WTC11 (cell line): ENCODE measurements around the gene SRSF3. TPM values are rescaled to one million over a fixed set of nuclear protein-coding genes. Genes with fewer than 3 reads are reported as not detected.
A peak's percentile ranks its signal among the peaks of the same experiment; 100 is the strongest.

ENCODE experiments used
- ATAC-seq: fragments of 200-7000 bp; cut with Tn5 transposase; 2 replicates; pipeline ENCODE4 v1.10.0; 2021; ENCODE audit warnings: mild to moderate bottlenecking, moderate library complexity
- CTCF ChIA-PET: fragments of 300-600 bp; sonication (Branson Sonifier 250); formaldehyde crosslinking; loops from one replicate; lab custom pipeline; 2021; ENCODE audit warnings: antibody characterized with exemption; lab: Charles Lee
- POLR2A ChIA-PET: fragments of 350-600 bp; sonication (Branson Sonifier 250); formaldehyde crosslinking; loops from one replicate; lab custom pipeline; 2021; ENCODE audit warnings: antibody characterized with exemption; lab: Charles Lee
- DNase-seq: peaks from one replicate; pipeline ENCODE4 v3.0.0; 2021; ENCODE audit warnings: low spot score
- H3K27ac Mint-ChIP-seq: 2 replicates; pipeline ENCODE4 v1.8.0; 2021; ENCODE audit warnings: mixed read lengths
- H3K27me3 Mint-ChIP-seq: 2 replicates; pipeline ENCODE4 v1.8.0; 2021; ENCODE audit warnings: low read depth, mild to moderate bottlenecking, moderate library complexity, mixed read lengths
- H3K36me3 Mint-ChIP-seq: 2 replicates; pipeline ENCODE4 v1.8.0; 2021; ENCODE audit warnings: mixed read lengths
- H3K4me1 Mint-ChIP-seq: 2 replicates; pipeline ENCODE4 v1.8.0; 2022; ENCODE audit warnings: mixed read lengths
- H3K4me3 Mint-ChIP-seq: 2 replicates; pipeline ENCODE4 v1.8.0; 2021; ENCODE audit warnings: mild to moderate bottlenecking, moderate library complexity, mixed read lengths
- H3K9me3 Mint-ChIP-seq: 2 replicates; pipeline ENCODE4 v1.8.0; 2021; ENCODE audit warnings: mixed read lengths
- CREB1 ChIP-seq: sonication (generic); formaldehyde crosslinking; IDR thresholded peaks from 2 replicates; pipeline ENCODE4 v1.8.0; 2023; ENCODE audit warnings: mild to moderate bottlenecking, missing genetic modification reagents
- E2F1 ChIP-seq: sonication (generic); formaldehyde crosslinking; IDR thresholded peaks from 2 replicates; pipeline ENCODE4 v1.8.0; 2022; ENCODE audit warnings: mild to moderate bottlenecking, missing genetic modification reagents
- E2F4 ChIP-seq: sonication (generic); formaldehyde crosslinking; IDR thresholded peaks from 2 replicates; pipeline ENCODE4 v1.8.1; 2022; ENCODE audit warnings: low read depth, mild to moderate bottlenecking, moderate library complexity, missing genetic modification reagents, borderline replicate concordance
- ERG ChIP-seq: fragments of 250-450 bp; sonication (Bioruptor Pico); IDR thresholded peaks from 2 replicates; pipeline ENCODE4 v1.8.0; 2021; ENCODE audit warnings: mild to moderate bottlenecking
- FOXK1 ChIP-seq: sonication (generic); formaldehyde crosslinking; IDR thresholded peaks from 2 replicates; pipeline ENCODE4 v1.8.0; 2022; ENCODE audit warnings: mild to moderate bottlenecking, moderate library complexity, missing genetic modification reagents
- FOXP1 ChIP-seq: sonication (generic); formaldehyde crosslinking; IDR thresholded peaks from 2 replicates; pipeline ENCODE4 v1.8.0; 2022; ENCODE audit warnings: missing genetic modification reagents, mild to moderate bottlenecking, moderate library complexity, borderline replicate concordance
- GABPB1 ChIP-seq: sonication (generic); formaldehyde crosslinking; IDR thresholded peaks from 2 replicates; pipeline ENCODE4 v1.8.1; 2023; ENCODE audit warnings: mild to moderate bottlenecking, missing genetic modification reagents
- GRHL2 ChIP-seq: fragments of 250-450 bp; sonication (Bioruptor Pico); IDR thresholded peaks from 2 replicates; pipeline ENCODE4 v1.8.0; 2022; ENCODE audit warnings: mild to moderate bottlenecking, moderate library complexity; ENCODE audit not compliant: insufficient replicate concordance, severe bottlenecking
- JAZF1 ChIP-seq: fragments of 250-450 bp; sonication (Bioruptor Pico); IDR thresholded peaks from 2 replicates; pipeline ENCODE4 v1.9.0; 2021; ENCODE audit warnings: moderate library complexity, mild to moderate bottlenecking, inconsistent platforms
- JUN ChIP-seq: sonication (generic); formaldehyde crosslinking; IDR thresholded peaks from 2 replicates; pipeline ENCODE4 v1.8.0; 2023; ENCODE audit warnings: mild to moderate bottlenecking, missing genetic modification reagents
- KAT7 ChIP-seq: sonication (generic); formaldehyde crosslinking; IDR thresholded peaks from 2 replicates; pipeline ENCODE4 v1.8.1; 2023; ENCODE audit warnings: missing genetic modification reagents, mild to moderate bottlenecking, borderline replicate concordance
- MXD4 ChIP-seq: fragments of 250-450 bp; sonication (Bioruptor Pico); IDR thresholded peaks from 2 replicates; pipeline ENCODE4 v1.8.0; 2021; ENCODE audit warnings: mild to moderate bottlenecking, moderate library complexity, borderline replicate concordance
- NFATC4 ChIP-seq: fragments of 250-450 bp; sonication (Bioruptor Pico); IDR thresholded peaks from 2 replicates; pipeline ENCODE4 v1.9.0; 2021; ENCODE audit warnings: mild to moderate bottlenecking
- NR2C2 ChIP-seq: sonication (generic); formaldehyde crosslinking; IDR thresholded peaks from 2 replicates; pipeline ENCODE4 v1.8.0; 2022; ENCODE audit warnings: mild to moderate bottlenecking, missing genetic modification reagents
- SOX15 ChIP-seq: fragments of 250-450 bp; sonication (Bioruptor Pico); IDR thresholded peaks from 2 replicates; pipeline ENCODE4 v1.9.0; 2021; ENCODE audit warnings: mild to moderate bottlenecking
- ZNF121 ChIP-seq: sonication (generic); formaldehyde crosslinking; IDR thresholded peaks from 2 replicates; pipeline ENCODE4 v1.8.0; 2023; ENCODE audit warnings: missing genetic modification reagents
- ZNF138 ChIP-seq: sonication (generic); formaldehyde crosslinking; conservative IDR thresholded peaks from 2 replicates; pipeline ENCODE4 v1.8.1; 2022; ENCODE audit warnings: mild to moderate bottlenecking, moderate library complexity, missing genetic modification reagents
- ZNF396 ChIP-seq: fragments of 250-450 bp; sonication (Bioruptor Pico); IDR thresholded peaks from 2 replicates; pipeline ENCODE4 v1.8.0; 2021; ENCODE audit warnings: mild to moderate bottlenecking, moderate library complexity, borderline replicate concordance
- ZNF671 ChIP-seq: fragments of 250-450 bp; sonication (Bioruptor Pico); IDR thresholded peaks from 2 replicates; pipeline ENCODE4 v1.8.0; 2021; ENCODE audit warnings: mild to moderate bottlenecking
- total RNA-seq: library from RNA; stranded (reverse); gene quantifications from 3 replicates; pipeline ENCODE4 v1.2.3, GENCODE V29; 2021

Gene SRSF3
- total RNA-seq, 1 experiment from 2014 or later: 554 TPM

GRCh38 chr6:36639171-36639808, 45.1 kb downstream of the SRSF3 start (continued):
- TF ChIP-seq GABPB1 (CRISPR knock-in tag) (no peak), FOXP1 (CRISPR knock-in tag) (no peak), E2F1 (no peak), ZNF396 (no peak), GRHL2 (CRISPR knock-in tag) (no peak), FOXK1 (CRISPR knock-in tag) (no peak)
- TF ChIP-seq, all 79 proteins: peak for 0

DNA sequence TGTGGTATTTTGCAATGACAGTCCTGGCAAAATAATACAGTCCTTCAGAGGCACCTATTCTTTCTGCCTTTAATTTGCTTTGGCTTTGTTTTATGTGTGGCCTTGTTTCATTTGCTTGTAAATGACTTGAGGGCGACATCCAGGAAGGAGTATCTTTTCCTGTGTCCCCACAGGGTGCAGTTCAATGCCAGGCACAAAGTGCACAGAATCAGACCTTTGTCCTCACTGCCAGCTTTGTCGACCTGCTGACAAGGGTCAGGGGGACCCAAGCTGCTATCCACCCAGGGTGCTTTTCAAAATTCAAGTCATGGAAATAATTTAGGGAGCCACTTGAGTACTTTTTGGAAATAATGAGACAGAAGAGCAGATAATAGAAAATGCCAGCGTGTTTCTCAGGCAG, 47.4 kb downstream of the SRSF3 start:
- DNase-seq (no peak), ATAC-seq (no peak)
- Mint-ChIP-seq H3K4me3 (no peak overlapping the region), H3K27ac (peak overlapping the region; percentile 91), H3K4me1 (peaks cover 19% of the 10 kb centered on the region), H3K36me3 (no peaks in the 10 kb centered on the region), H3K27me3 (no peaks in the 10 kb centered on the region; the same call in 1 of the 2 replicates), H3K9me3 (no peaks in the 10 kb centered on the region)
- ChIA-PET CTCF (no interaction called here), POLR2A (no interaction called here)
- no peak for TF ChIP-seq ZNF121 (CRISPR knock-in tag)
- no peak for TF ChIP-seq JAZF1
- TF ChIP-seq ZNF138 (CRISPR knock-in tag): no peak
- TF ChIP-seq GRHL2 (CRISPR knock-in tag): no peak
- no peak for TF ChIP-seq SOX15 (CRISPR knock-in tag)
- TF ChIP-seq MXD4: no peak
- TF ChIP-seq E2F4 (CRISPR knock-in tag): no peak
- TF ChIP-seq ZNF671: no peak
- no peak for TF ChIP-seq NFATC4 (CRISPR knock-in tag)
- TF ChIP-seq NR2C2 (CRISPR knock-in tag): no peak
- TF ChIP-seq ERG (CRISPR knock-in tag): no peak
- no peak for TF ChIP-seq CREB1 (CRISPR knock-in tag)
- no peak for TF ChIP-seq KAT7 (CRISPR knock-in tag)
- TF ChIP-seq JUN (CRISPR knock-in tag): no peak

- no peaks in the 10 kb centered on the region; the same call in 1 of the 2 replicates for H3K27me3 Mint-ChIP-seq
- TF ChIP-seq MXD4: no peak
- peak; percentile 21; the same call in 1 of the 2 replicates for TF ChIP-seq GABPB1 (CRISPR knock-in tag)
- ChIA-PET CTCF (interaction anchor here (0.9 to 1.4 kb wide), 2 partner anchors 82 to 139 kb away, joined by 3 to 4 read pairs; no protein-coding TSS in a partner anchor), POLR2A (no interaction called here)
- H3K36me3 Mint-ChIP-seq: no peaks in the 10 kb centered on the region
- no peaks in the 10 kb centered on the region for H3K9me3 Mint-ChIP-seq
- no peak overlapping the region for H3K4me3 Mint-ChIP-seq
- DNase-seq: no peak
- peaks cover 17% of the 10 kb centered on the region for H3K4me1 Mint-ChIP-seq
- ATAC-seq: no peak; the same call in 1 of the 2 replicates
- H3K27ac Mint-ChIP-seq: no peak overlapping the region; the same call in 1 of the 2 replicates
These were observed 49.0 kb downstream of the SRSF3 start for GRCh38 chr6:36642913-36643817.
